ENCODE results near the gene PM20D2.

- TF ChIP-seq CTCF (IDR thresholded peaks at IDR 0.05; ENCODE audit: insufficient read depth, low read length), result no peak
- TF ChIP-seq GABPA (IDR thresholded peaks at IDR 0.05; ENCODE audit: low read depth), result no peak
- TF ChIP-seq POLR2AphosphoS5 (IDR thresholded peaks at IDR 0.05; ENCODE audit: low read depth), result no peak
- TF ChIP-seq REST (IDR thresholded peaks at IDR 0.05; ENCODE audit: insufficient replicate concordance, low read depth), result no peak
These were observed 16.2 kb downstream of the PM20D2 start for GRCh38 chr6:89162047-89162371.
